Fibroblast of skin of scalp (primary cell): Measurements from ENCODE around the gene KHDC4.
A peak's percentile ranks its signal among the peaks of the same experiment; 100 is the strongest.
"Not testable (repeated sequence)": the region's sequence is repeated elsewhere in the genome, so short reads cannot be mapped to it uniquely, and the experiment has no call there.

ENCODE experiments used
- DNase-seq: peaks from one replicate; pipeline ENCODE4 v3.0.0-alpha.2; 2013

KHDC4 gene

GRCh38 chr1:155900161-155900560, 34.1 kb downstream of the KHDC4 start:
- no peak for DNase-seq

- no peak for DNase-seq
These were observed 34.5 kb downstream of the KHDC4 start for GRCh38 chr1:155899683-155900082.

GRCh38 chr1:155898888-155899287, 35.3 kb downstream of the KHDC4 start:
- no peak for DNase-seq

- DNase-seq, result peak; percentile 34
These were observed 36.5 kb downstream of the KHDC4 start for GRCh38 chr1:155897746-155898145.

- not testable (repeated sequence) for DNase-seq
These were observed 37.7 kb downstream of the KHDC4 start for GRCh38 chr1:155896476-155896875.

GRCh38 chr1:155895617-155896016, 38.6 kb downstream of the KHDC4 start:
- DNase-seq, result not testable (repeated sequence)

GRCh38 chr1:155893389-155894142, 40.6 kb downstream of the KHDC4 start:
- peak; percentile 90 for DNase-seq

- DNase-seq, result peak; percentile 83
These were observed 41.4 kb downstream of the KHDC4 start for GRCh38 chr1:155892796-155893195.

GRCh38 chr1:155890251-155890650, 44.0 kb downstream of the KHDC4 start:
- DNase-seq, result no peak

- peak; percentile 64 for DNase-seq
These were observed 44.6 kb downstream of the KHDC4 start for GRCh38 chr1:155889566-155889965.

- peak; percentile 63 for DNase-seq
These were observed 45.7 kb downstream of the KHDC4 start for GRCh38 chr1:155888481-155888880.

GRCh38 chr1:155884982-155885381, 49.2 kb downstream of the KHDC4 start:
- no peak for DNase-seq

GRCh38 chr1:155884031-155884960, 49.9 kb downstream of the KHDC4 start:
- peak; percentile 29 for DNase-seq

GRCh38 chr1:155882766-155883165, 51.4 kb downstream of the KHDC4 start:
- DNase-seq, result no peak

- DNase-seq, result no peak
These were observed 52.0 kb downstream of the KHDC4 start for GRCh38 chr1:155882235-155882634.

- DNase-seq, result no peak
These were observed 53.3 kb downstream of the KHDC4 start for GRCh38 chr1:155880950-155881349.

GRCh38 chr1:155880251-155880650, 54.0 kb downstream of the KHDC4 start:
- DNase-seq, result no peak

- no peak for DNase-seq
These were observed 56.3 kb downstream of the KHDC4 start for GRCh38 chr1:155877945-155878344.

GRCh38 chr1:155873860-155874259, 60.4 kb downstream of the KHDC4 start:
- no peak for DNase-seq

GRCh38 chr1:155872527-155872926, 61.7 kb downstream of the KHDC4 start:
- no peak for DNase-seq

- DNase-seq, result no peak
These were observed 62.8 kb downstream of the KHDC4 start for GRCh38 chr1:155871390-155871789.

- no peak for DNase-seq
These were observed 66.4 kb downstream of the KHDC4 start for GRCh38 chr1:155867766-155868165.

- DNase-seq, result peak; percentile 42
These were observed 69.8 kb downstream of the KHDC4 start for GRCh38 chr1:155864393-155864792.
